Measurements from ENCODE around the gene TEX9.

DNA sequence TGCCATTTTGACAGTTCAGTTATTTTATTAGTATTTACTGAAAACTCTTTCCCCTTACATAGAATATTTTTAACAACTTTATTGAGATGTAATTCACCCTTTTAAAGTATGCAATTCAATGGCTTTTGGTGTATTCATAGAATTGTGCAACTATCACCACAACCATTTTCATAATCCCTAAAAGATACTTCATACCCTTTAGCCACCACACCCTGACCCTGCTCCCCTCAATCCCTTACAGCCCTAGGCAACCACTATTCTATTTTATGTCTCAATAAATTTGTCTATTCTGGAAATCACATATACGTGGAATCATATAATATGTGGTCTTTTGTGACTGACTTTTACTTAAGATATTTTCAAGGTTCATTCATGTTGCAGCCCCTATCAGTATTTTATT lies 29.7 kb downstream of the TEX9 start:
- TF ChIP-seq, protein P1, sequence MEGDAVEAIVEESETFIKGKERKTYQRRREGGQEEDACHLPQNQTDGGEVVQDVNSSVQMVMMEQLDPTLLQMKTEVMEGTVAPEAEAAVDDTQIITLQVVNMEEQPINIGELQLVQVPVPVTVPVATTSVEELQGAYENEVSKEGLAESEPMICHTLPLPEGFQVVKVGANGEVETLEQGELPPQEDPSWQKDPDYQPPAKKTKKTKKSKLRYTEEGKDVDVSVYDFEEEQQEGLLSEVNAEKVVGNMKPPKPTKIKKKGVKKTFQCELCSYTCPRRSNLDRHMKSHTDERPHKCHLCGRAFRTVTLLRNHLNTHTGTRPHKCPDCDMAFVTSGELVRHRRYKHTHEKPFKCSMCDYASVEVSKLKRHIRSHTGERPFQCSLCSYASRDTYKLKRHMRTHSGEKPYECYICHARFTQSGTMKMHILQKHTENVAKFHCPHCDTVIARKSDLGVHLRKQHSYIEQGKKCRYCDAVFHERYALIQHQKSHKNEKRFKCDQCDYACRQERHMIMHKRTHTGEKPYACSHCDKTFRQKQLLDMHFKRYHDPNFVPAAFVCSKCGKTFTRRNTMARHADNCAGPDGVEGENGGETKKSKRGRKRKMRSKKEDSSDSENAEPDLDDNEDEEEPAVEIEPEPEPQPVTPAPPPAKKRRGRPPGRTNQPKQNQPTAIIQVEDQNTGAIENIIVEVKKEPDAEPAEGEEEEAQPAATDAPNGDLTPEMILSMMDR (IDR thresholded peaks at IDR 0.05) = no peak
- TF ChIP-seq ZFX (IDR thresholded peaks at IDR 0.05; ENCODE audit: borderline replicate concordance) = no peak

Data from 22Rv1 (cell line).